AG04450 (cell line): ENCODE data around the gene SLC35G3. TPM values are rescaled to one million over a fixed set of nuclear protein-coding genes. Genes with fewer than 3 reads are reported as not detected.

Source experiments
- CTCF ChIA-PET: fragments of 300-600, 350-600 bp; formaldehyde crosslinking; extraction: SDS; loops from one replicate; lab custom pipeline; 2022; ENCODE audit warnings: antibody characterized with exemption, inconsistent platforms; lab: Charles Lee
- POLR2A ChIA-PET: fragments of 350-600 bp; formaldehyde crosslinking; extraction: SDS; loops from one replicate; lab custom pipeline; 2021; ENCODE audit warnings: antibody characterized with exemption, inconsistent platforms; lab: Yijun Ruan, JAX
- DNase-seq: peaks from one replicate; pipeline ENCODE4 v3.0.0-alpha.2; 2011; ENCODE audit warnings: low read depth, low spot score
- H3K27ac ChIP-seq: one replicate; pipeline ENCODE4 v1.5.1; 2012; ENCODE audit warnings: low read depth, low read length, control low read depth
- H3K27me3 ChIP-seq: one replicate; pipeline ENCODE4 v1.6.0; 2012; ENCODE audit warnings: low read length; ENCODE audit not compliant: control insufficient read depth, insufficient read depth
- H3K4me3 ChIP-seq: 2 replicates; pipeline ENCODE4 v1.5.1; 2011; ENCODE audit warnings: mild to moderate bottlenecking, low read depth, low read length, control low read depth
- H3K9me3 ChIP-seq: 2 replicates; pipeline ENCODE4 v1.5.1; 2012; ENCODE audit warnings: low read length; ENCODE audit not compliant: control insufficient read depth, insufficient read depth
- polyA plus RNA-seq: library from polyadenylated mRNA; depleted of rRNA; stranded (reverse); fragments of >200 nt; gene quantifications from 2 replicates; pipeline ENCODE4 v1.2.3, GENCODE V29; 2011
- TF ChIP-seq, protein P1 (sequence below): IDR thresholded peaks from 2 replicates; pipeline ENCODE4 v1.5.1; 2011; ENCODE audit warnings: low read depth, low read length, control low read depth, inconsistent platforms

The SLC35G3 gene
- polyA plus RNA-seq, 1 experiment: not detected

DNA sequence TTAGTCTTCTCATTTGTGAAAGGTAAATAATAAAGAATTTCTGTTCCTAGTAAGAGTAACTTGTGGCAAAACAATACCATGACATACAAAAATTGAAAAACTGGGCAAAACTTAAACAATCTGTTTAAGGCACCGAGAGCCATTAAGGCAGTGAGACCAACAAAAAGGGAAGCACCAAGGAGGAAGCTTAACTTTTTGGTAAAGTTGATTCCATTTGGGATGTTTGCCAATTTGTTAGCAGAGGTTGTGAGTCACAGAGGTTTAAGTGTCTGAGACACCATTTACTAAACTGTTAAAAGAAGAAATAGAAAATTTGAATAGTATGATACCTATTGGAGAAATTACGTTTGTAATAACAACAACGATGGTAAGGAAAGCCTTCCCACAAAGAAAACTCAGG lies 4.9 kb downstream of the SLC35G3 start:
- H3K27ac ChIP-seq: no peak overlapping the region
- no peaks in the 10 kb centered on the region for H3K27me3 ChIP-seq
- TF ChIP-seq, protein P1, sequence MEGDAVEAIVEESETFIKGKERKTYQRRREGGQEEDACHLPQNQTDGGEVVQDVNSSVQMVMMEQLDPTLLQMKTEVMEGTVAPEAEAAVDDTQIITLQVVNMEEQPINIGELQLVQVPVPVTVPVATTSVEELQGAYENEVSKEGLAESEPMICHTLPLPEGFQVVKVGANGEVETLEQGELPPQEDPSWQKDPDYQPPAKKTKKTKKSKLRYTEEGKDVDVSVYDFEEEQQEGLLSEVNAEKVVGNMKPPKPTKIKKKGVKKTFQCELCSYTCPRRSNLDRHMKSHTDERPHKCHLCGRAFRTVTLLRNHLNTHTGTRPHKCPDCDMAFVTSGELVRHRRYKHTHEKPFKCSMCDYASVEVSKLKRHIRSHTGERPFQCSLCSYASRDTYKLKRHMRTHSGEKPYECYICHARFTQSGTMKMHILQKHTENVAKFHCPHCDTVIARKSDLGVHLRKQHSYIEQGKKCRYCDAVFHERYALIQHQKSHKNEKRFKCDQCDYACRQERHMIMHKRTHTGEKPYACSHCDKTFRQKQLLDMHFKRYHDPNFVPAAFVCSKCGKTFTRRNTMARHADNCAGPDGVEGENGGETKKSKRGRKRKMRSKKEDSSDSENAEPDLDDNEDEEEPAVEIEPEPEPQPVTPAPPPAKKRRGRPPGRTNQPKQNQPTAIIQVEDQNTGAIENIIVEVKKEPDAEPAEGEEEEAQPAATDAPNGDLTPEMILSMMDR: no peak
- H3K4me3 ChIP-seq: no peak overlapping the region
- ChIA-PET CTCF (no interaction called here), POLR2A (no interaction called here)
- no peak for DNase-seq
- H3K9me3 ChIP-seq: no peaks in the 10 kb centered on the region

DNA sequence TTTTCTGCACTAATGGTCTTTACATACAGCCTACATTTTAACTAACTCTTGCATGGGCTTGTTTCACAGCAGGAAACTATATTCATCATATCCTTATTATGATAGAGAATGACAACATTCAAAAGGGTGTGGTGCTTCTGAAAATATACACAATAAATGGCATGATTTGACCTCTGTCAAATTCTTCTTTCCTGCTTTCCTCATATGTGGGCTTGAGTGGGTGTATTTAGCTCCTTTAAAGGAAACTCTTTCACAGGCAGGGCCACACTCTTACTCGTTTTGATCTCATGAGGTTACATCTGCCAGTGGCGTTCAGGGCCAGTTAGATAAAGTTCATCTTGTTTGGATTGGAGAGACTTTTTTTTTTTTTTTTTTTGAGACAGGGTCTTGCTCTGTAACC lies 6.1 kb downstream of the SLC35G3 start:
- DNase-seq: no peak
- Histone ChIP-seq H3K4me3 (no peak overlapping the region), H3K27ac (no peak overlapping the region), H3K9me3 (no peaks in the 10 kb centered on the region), H3K27me3 (peaks cover 2% of the 10 kb centered on the region)
- TF ChIP-seq, protein P1: no peak
- ChIA-PET CTCF (no interaction called here), POLR2A (no interaction called here)

DNA sequence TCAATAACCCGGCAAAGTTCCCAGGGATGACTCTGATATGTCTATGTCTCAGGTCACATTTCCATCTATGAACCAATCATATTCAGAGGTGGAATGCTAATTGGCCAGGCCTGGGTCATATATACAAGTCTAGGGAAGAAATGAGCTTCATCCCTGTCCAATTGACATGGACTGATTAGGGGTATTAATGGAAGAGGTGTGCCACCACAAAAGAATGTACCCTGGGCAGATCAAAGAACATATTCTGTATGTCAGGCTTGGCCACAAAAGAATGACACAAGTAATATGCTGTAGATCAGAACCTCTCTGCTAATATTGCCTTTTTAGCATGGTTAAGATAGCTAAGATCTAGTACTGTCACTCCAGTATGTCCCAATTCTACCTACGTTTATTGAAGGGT lies 6.7 kb downstream of the SLC35G3 start:
- TF ChIP-seq, protein P1: no peak
- no peak for DNase-seq
- ChIA-PET POLR2A (no interaction called here), CTCF (no interaction called here)
- Histone ChIP-seq H3K4me3 (no peak overlapping the region), H3K27me3 (peaks cover 4% of the 10 kb centered on the region), H3K9me3 (no peaks in the 10 kb centered on the region), H3K27ac (no peak overlapping the region)

DNA sequence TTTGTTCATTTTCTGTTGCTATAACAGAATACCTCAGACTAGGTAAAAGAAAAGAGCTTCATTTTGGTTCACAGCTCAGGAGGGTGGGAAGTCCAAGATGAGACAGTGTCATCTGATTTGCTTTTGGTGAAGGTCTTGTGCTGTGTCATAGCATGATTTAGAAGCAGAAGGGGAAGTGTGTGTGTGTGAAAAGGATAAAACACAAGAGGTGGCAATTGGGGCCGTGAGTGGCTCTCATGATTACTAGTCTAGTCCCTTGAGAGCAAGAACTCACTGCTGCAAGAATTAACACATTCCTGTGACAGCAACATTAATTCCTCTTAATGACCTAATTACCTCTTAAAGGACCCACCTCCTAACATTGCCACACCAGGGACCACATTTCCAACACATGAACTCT lies 8.3 kb downstream of the SLC35G3 start:
- Histone ChIP-seq H3K27ac (no peak overlapping the region), H3K4me3 (no peak overlapping the region), H3K27me3 (peaks cover 4% of the 10 kb centered on the region), H3K9me3 (no peaks in the 10 kb centered on the region)
- DNase-seq: no peak
- ChIA-PET CTCF (no interaction called here), POLR2A (no interaction called here)
- TF ChIP-seq, protein P1: no peak

DNA sequence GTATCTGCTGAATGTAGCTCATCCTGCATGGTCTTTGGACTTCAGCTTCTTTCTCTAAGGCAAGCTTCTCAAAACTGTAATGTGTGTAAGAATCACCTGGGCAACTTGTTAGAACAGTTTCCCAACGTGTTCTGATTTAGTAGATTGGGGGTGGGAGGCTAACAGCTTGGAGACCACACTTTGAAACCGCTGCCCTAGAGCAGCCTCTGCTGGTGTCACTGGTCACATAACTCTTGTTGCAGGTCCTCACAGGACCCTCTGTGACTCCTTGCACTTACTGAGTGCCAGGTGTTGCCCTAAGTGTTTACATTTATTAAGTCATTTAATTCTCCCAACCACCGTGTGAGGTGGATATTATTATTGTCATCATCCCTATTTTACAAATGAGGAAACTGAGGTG lies 9.9 kb downstream of the SLC35G3 start:
- Histone ChIP-seq H3K27ac (no peak overlapping the region), H3K9me3 (no peaks in the 10 kb centered on the region), H3K4me3 (no peak overlapping the region), H3K27me3 (peaks cover 4% of the 10 kb centered on the region)
- CTCF ChIA-PET: no interaction called here
- POLR2A ChIA-PET: no interaction called here
- TF ChIP-seq, protein P1: no peak
- DNase-seq: no peak
